ENCODE measurements around the gene ARHGAP26.

Gene ARHGAP26

DNA sequence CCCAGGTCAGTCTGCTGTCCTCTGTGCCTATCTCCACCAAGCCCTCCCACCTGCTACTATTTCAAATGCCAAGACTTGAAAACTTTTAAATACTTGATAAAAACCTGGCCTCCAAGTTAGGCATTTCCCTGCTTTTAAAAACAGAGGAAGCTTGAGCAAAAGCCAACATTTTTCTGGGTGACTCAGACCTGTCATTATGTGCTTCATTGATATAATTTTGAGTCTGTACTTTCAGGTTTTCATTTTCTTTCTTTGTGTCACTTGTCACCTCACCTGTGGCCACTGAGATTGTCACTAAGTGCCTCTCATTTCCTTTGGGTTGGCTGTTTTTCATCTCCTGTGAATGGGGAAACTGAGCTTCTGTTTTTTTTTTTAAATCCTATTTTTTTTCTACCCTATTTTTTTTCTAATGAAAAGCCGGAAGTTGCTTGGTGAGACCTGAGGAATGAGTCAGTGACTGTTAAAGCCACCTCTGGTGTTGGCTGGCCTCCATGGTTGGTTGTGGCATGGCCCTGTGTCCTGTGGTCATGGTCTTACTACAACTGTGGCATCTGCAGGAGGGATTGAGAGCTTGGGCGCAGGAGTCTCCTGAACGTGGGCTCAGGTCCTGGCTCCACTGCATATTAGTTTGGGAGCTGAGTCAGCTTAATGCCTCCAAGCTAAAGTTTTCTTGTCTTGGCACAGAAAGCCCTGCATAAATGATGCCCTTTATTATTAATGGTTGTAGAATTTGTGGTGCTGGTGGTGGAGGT lies 56.7 kb downstream of the ARHGAP26 start:
- Histone ChIP-seq H3K79me2 (ENCODE audit: insufficient read depth, low read depth) (no peaks in the 10 kb centered on the region), H2AFZ (ENCODE audit: low read depth) (no peak overlapping the region), H3K27ac (no peak overlapping the region), H3K36me3 (ENCODE audit: insufficient read depth) (no peaks in the 10 kb centered on the region), H3K4me2 (no peak overlapping the region), H3K9ac (no peak overlapping the region), H3K4me1 (ENCODE audit: low read depth, poor library complexity, severe bottlenecking) (no peaks in the 10 kb centered on the region), H4K20me1 (ENCODE audit: insufficient read depth) (no peaks in the 10 kb centered on the region), H3K27me3 (ENCODE audit: insufficient read depth, low read depth) (no peaks in the 10 kb centered on the region), H3K4me3 (IDR thresholded peaks at IDR 0.05; ENCODE audit: insufficient read depth, low read depth, low read length) (no peak overlapping the region)
- TF ChIP-seq, protein P1, sequence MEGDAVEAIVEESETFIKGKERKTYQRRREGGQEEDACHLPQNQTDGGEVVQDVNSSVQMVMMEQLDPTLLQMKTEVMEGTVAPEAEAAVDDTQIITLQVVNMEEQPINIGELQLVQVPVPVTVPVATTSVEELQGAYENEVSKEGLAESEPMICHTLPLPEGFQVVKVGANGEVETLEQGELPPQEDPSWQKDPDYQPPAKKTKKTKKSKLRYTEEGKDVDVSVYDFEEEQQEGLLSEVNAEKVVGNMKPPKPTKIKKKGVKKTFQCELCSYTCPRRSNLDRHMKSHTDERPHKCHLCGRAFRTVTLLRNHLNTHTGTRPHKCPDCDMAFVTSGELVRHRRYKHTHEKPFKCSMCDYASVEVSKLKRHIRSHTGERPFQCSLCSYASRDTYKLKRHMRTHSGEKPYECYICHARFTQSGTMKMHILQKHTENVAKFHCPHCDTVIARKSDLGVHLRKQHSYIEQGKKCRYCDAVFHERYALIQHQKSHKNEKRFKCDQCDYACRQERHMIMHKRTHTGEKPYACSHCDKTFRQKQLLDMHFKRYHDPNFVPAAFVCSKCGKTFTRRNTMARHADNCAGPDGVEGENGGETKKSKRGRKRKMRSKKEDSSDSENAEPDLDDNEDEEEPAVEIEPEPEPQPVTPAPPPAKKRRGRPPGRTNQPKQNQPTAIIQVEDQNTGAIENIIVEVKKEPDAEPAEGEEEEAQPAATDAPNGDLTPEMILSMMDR (conservative IDR thresholded peaks at IDR 0.05; ENCODE audit: low read depth, low read length), result no peak

DNA sequence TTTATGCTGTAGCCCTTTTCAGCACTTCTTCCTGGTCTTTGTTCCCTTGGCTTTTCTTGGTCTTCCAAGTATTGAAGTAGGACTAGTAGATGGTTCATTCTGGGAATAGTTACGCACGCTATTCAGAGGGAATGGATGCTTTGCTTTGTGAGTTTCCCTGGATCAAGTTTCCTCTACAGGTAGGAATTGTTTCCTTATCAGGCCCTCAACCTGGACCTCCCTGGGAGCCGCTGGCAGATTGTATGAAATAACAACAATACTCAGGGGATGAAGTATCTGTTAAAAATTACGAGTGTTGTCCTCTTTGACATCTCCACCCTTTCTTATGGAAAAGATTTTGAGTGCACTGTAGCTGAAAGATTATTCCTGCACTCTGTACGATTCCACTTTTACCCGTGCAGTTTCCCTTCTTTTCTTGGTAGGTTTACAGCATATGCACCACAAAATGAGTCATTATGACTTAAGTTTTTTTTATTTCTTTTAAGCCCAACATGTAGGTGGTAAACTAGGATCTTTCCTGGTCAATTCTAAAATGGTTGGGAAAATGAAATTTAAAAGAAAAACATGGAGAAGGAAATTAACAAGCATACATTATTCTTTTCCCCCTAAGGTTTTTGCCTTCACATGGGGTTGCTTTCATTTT lies 57.9 kb downstream of the ARHGAP26 start:
- no peak overlapping the region for H3K4me2 ChIP-seq
- H3K4me1 ChIP-seq (ENCODE audit: low read depth, poor library complexity, severe bottlenecking), result no peaks in the 10 kb centered on the region
- no peaks in the 10 kb centered on the region for H3K27me3 ChIP-seq (ENCODE audit: insufficient read depth, low read depth)
- no peaks in the 10 kb centered on the region for H3K79me2 ChIP-seq (ENCODE audit: insufficient read depth, low read depth)
- H2AFZ ChIP-seq (ENCODE audit: low read depth), result no peak overlapping the region
- H3K4me3 ChIP-seq (IDR thresholded peaks at IDR 0.05; ENCODE audit: insufficient read depth, low read depth, low read length), result no peak overlapping the region
- no peak overlapping the region for H3K27ac ChIP-seq
- TF ChIP-seq, protein P1 (conservative IDR thresholded peaks at IDR 0.05; ENCODE audit: low read depth, low read length), result no peak
- no peaks in the 10 kb centered on the region for H4K20me1 ChIP-seq (ENCODE audit: insufficient read depth)
- H3K9ac ChIP-seq, result no peak overlapping the region
- H3K36me3 ChIP-seq (ENCODE audit: insufficient read depth), result no peaks in the 10 kb centered on the region

DNA sequence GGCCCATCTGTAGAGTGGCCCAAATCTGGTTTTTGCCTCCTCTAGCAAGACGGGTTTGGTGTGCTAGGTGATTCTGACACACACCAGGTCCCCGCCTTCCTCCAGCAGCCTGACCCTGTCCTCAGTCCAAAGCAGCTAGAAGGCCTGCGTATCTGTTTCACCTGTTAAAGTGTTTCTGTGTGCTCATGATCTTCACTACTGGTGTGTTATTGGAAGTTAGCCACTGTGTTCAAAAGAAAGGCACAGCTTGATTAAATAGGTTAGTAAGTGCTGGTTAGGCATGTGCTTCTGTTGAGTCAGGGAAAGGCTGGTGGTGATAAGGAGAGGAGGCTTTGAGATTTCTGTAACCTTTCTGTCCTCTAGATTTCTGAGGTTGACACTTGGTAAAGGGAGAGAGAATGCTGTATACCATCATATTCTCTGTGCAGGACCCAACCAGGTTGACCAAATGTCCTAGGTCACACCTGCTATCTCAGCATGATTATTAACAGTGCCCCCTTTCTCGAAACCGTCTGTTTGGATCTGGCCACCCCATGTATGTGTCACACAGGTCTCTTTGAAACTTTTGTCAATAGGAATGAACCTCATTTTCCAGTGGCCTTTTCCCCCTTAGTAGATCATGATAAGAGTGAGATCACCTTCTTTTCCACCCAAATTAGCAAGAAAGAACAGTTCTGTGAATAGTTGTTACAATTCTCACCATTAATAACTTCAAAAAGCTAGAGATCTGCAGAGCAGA lies 58.8 kb downstream of the ARHGAP26 start:
- Histone ChIP-seq H3K4me1 (ENCODE audit: low read depth, poor library complexity, severe bottlenecking) (no peaks in the 10 kb centered on the region), H2AFZ (ENCODE audit: low read depth) (no peak overlapping the region)

DNA sequence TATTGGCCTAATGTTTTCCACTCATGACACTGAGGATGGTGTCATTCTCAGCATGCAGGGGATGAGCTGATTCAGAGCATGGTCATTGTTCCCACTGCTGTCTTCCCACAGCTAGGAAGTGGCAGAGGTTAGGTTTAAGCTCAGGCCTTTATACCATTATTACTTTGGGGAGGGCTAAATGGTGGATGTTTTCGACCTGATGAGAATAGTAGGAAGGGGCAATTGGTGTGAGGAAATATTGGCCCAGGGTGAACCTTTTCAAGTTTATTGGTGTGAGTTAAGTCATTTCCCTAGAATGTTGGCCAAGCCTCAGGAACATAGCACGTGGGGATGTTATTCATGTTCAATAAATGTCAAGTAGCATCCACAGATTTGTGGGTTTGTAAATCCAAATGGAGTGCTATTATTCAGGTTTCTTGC lies 59.6 kb downstream of the ARHGAP26 start:
- H4K20me1 ChIP-seq (ENCODE audit: insufficient read depth), result no peaks in the 10 kb centered on the region
- TF ChIP-seq, protein P1 (conservative IDR thresholded peaks at IDR 0.05; ENCODE audit: low read depth, low read length), result no peak
- H3K27me3 ChIP-seq (ENCODE audit: insufficient read depth, low read depth), result no peaks in the 10 kb centered on the region
- H3K4me3 ChIP-seq (IDR thresholded peaks at IDR 0.05; ENCODE audit: insufficient read depth, low read depth, low read length), result no peak overlapping the region
- H3K9ac ChIP-seq, result no peak overlapping the region
- H3K27ac ChIP-seq, result no peak overlapping the region
- H3K79me2 ChIP-seq (ENCODE audit: insufficient read depth, low read depth), result no peaks in the 10 kb centered on the region
- no peaks in the 10 kb centered on the region for H3K36me3 ChIP-seq (ENCODE audit: insufficient read depth)
- no peaks in the 10 kb centered on the region for H3K4me1 ChIP-seq (ENCODE audit: low read depth, poor library complexity, severe bottlenecking)
- no peak overlapping the region for H2AFZ ChIP-seq (ENCODE audit: low read depth)
- no peak overlapping the region for H3K4me2 ChIP-seq

More for the DNA sequence above, 58.8 kb downstream of the ARHGAP26 start:
- H3K4me2 ChIP-seq, result no peak overlapping the region
- H3K4me3 ChIP-seq (IDR thresholded peaks at IDR 0.05; ENCODE audit: insufficient read depth, low read depth, low read length), result no peak overlapping the region
- H3K27ac ChIP-seq, result no peak overlapping the region
- no peaks in the 10 kb centered on the region for H3K79me2 ChIP-seq (ENCODE audit: insufficient read depth, low read depth)
- H3K27me3 ChIP-seq (ENCODE audit: insufficient read depth, low read depth), result no peaks in the 10 kb centered on the region
- TF ChIP-seq, protein P1 (conservative IDR thresholded peaks at IDR 0.05; ENCODE audit: low read depth, low read length), result no peak
- H3K36me3 ChIP-seq (ENCODE audit: insufficient read depth), result no peaks in the 10 kb centered on the region
- H3K9ac ChIP-seq, result no peak overlapping the region
- no peaks in the 10 kb centered on the region for H4K20me1 ChIP-seq (ENCODE audit: insufficient read depth)
